A673 (cell line): ENCODE data around the gene RGS6. TPM values are rescaled to one million over a fixed set of nuclear protein-coding genes. Genes with fewer than 3 reads are reported as not detected.

Experiments
- BruUV-seq: library from RNA; stranded (reverse); fragments of 400-500 nt; replicated peaks from 2 replicates; lab custom pipeline; 2021; lab: Mats Ljungman, UMichigan
- CTCF ChIA-PET: fragments of 300-600 bp; sonication (Branson Sonifier 250); formaldehyde crosslinking; loops from one replicate; lab custom pipeline; 2022; ENCODE audit warnings: antibody characterized with exemption; lab: Charles Lee
- POLR2A ChIA-PET: fragments of 300-600 bp; sonication (Branson Sonifier 250); formaldehyde crosslinking; loops from one replicate; lab custom pipeline; 2022; ENCODE audit warnings: antibody characterized with exemption; ENCODE audit not compliant: low non-redundant PET; lab: Charles Lee
- DNase-seq: peaks from one replicate; pipeline ENCODE4 v3.0.0-alpha.2; 2015; ENCODE audit warnings: low spot score
- H3K27ac ChIP-seq: fragments of 200-600 bp; sonication (generic); 2 replicates; pipeline ENCODE4 v1.5.1; 2016; ENCODE audit warnings: mixed run types, low read depth, mild to moderate bottlenecking, mixed read lengths, antibody characterized with exemption, low read length; ENCODE audit not compliant: poor library complexity, severe bottlenecking
- H3K27me3 ChIP-seq: fragments of 200-600 bp; sonication (generic); replicated peaks from 2 replicates; pipeline ENCODE4 v1.6.1; 2017; ENCODE audit warnings: mixed run types, low read depth, mild to moderate bottlenecking, mixed read lengths, antibody characterized with exemption, low read length; ENCODE audit not compliant: insufficient read depth, poor library complexity
- H3K36me3 ChIP-seq: fragments of 200-600 bp; sonication (generic); 2 replicates; pipeline ENCODE4 v1.6.1; 2016; ENCODE audit warnings: mixed run types, mild to moderate bottlenecking, mixed read lengths, antibody characterized with exemption, low read length; ENCODE audit not compliant: insufficient read depth, poor library complexity, severe bottlenecking
- H3K4me1 ChIP-seq: fragments of 200-600 bp; sonication (generic); 2 replicates; pipeline ENCODE4 v1.6.1; 2017; ENCODE audit warnings: mixed run types, mild to moderate bottlenecking, mixed read lengths, antibody characterized with exemption, low read length; ENCODE audit not compliant: insufficient read depth, poor library complexity, severe bottlenecking
- H3K4me3 ChIP-seq: fragments of 200-600 bp; sonication (generic); 2 replicates; pipeline ENCODE4 v1.5.1; 2016; ENCODE audit warnings: low read depth, mixed run types, mild to moderate bottlenecking, mixed read lengths, low read length; ENCODE audit not compliant: poor library complexity, severe bottlenecking
- H3K9me3 ChIP-seq: fragments of 200-600 bp; sonication (generic); 2 replicates; pipeline ENCODE4 v1.6.1; 2016; ENCODE audit warnings: mixed run types, low read depth, mild to moderate bottlenecking, mixed read lengths, antibody characterized with exemption, low read length; ENCODE audit not compliant: poor library complexity, severe bottlenecking
- EZH2 ChIP-seq: fragments of 200-600 bp; sonication (generic); IDR thresholded peaks from 2 replicates; pipeline ENCODE4 v1.6.1; 2017; ENCODE audit warnings: borderline replicate concordance, low read depth, mild to moderate bottlenecking, mixed read lengths, antibody characterized with exemption, low read length; ENCODE audit not compliant: poor library complexity, severe bottlenecking
- intact Hi-C: fragments of 100-400 bp; cut with micrococcal nuclease; formaldehyde crosslinking; loops from one replicate; pipeline ENCODE4 v1.10.0; 2022; ENCODE audit not compliant: unreplicated experiment
- total RNA-seq: library from RNA; stranded (reverse); gene quantifications from 2 replicates; pipeline ENCODE4 v1.2.3, GENCODE V29; 2021
- TF ChIP-seq, protein P1 (sequence below): fragments of 300-800, 200-600 bp; sonication (generic); conservative IDR thresholded peaks from 2 replicates; pipeline ENCODE4 v1.5.1; 2017; ENCODE audit warnings: low read depth, mild to moderate bottlenecking, antibody characterized with exemption, low read length, moderate library complexity, mixed read lengths

Gene RGS6
- total RNA-seq, 1 experiment from 2014 or later, result not detected

GRCh38 chr14:72443991-72444441 is 511.8 kb downstream of the RGS6 start:
- no peaks in the 10 kb centered on the region for H3K36me3 ChIP-seq
- POLR2A ChIA-PET, result no interaction called here
- no peak overlapping the region for H3K4me3 ChIP-seq
- TF ChIP-seq, protein P1, sequence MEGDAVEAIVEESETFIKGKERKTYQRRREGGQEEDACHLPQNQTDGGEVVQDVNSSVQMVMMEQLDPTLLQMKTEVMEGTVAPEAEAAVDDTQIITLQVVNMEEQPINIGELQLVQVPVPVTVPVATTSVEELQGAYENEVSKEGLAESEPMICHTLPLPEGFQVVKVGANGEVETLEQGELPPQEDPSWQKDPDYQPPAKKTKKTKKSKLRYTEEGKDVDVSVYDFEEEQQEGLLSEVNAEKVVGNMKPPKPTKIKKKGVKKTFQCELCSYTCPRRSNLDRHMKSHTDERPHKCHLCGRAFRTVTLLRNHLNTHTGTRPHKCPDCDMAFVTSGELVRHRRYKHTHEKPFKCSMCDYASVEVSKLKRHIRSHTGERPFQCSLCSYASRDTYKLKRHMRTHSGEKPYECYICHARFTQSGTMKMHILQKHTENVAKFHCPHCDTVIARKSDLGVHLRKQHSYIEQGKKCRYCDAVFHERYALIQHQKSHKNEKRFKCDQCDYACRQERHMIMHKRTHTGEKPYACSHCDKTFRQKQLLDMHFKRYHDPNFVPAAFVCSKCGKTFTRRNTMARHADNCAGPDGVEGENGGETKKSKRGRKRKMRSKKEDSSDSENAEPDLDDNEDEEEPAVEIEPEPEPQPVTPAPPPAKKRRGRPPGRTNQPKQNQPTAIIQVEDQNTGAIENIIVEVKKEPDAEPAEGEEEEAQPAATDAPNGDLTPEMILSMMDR, result no peak
- TF ChIP-seq EZH2, result no peak
- intact Hi-C loops, result no loop called here
- CTCF ChIA-PET, result no interaction called here
- H3K27ac ChIP-seq, result no peak overlapping the region
- no peaks in the 10 kb centered on the region for H3K27me3 ChIP-seq
- peaks cover 4% of the 10 kb centered on the region for H3K4me1 ChIP-seq
- no peak for DNase-seq
- BruUV-seq, result no TSS peak
- no peaks in the 10 kb centered on the region for H3K9me3 ChIP-seq

DNA sequence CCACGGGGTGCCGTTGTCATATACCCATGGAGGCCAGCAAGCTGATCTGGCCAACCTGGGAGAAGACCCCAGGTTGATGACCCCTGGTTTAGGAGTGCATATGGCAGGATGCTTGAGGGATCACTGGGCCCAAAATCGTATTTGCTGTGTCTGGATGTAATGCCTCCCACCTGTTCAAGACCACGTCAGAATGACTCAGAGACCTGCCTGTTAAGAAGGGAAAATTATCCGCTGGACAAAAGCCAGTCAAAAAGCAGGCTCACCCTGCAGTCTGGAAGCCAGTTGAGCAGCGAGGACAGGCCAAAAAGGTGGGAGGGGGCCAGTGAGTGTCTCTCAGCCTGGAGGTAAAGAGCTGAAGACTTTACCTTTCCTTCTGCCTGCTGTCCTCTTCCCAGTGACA is 512.5 kb downstream of the RGS6 start:
- DNase-seq, result no peak
- no TSS peak for BruUV-seq
- TF ChIP-seq, protein P1, result no peak
- no peak for TF ChIP-seq EZH2

DNA sequence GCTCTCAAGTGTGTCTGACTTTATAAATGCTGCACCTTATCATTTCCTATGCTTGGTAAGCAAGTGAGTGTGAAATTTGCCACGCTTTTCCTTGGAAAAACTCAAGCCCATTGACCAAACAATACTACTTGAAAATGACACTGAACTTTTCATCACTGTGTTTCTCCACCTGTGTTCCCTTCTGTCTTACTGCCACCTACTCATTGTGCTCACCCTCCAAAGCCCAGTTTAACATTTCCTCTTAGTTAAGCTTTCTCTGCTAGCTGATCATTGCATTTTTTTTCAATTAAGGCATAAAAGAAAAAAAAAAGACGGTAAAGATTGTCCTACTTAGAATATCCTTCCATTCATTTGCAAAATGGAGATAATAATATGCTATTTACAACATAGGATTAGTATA is 516.0 kb downstream of the RGS6 start:
- H3K27me3 ChIP-seq, result no peaks in the 10 kb centered on the region
- no peak for DNase-seq
- H3K4me3 ChIP-seq, result no peak overlapping the region
- ChIA-PET POLR2A (no interaction called here), CTCF (no interaction called here)
- H3K4me1 ChIP-seq, result peaks cover 44% of the 10 kb centered on the region
- H3K36me3 ChIP-seq, result no peaks in the 10 kb centered on the region
- no peak overlapping the region for H3K27ac ChIP-seq
- intact Hi-C loops, result no loop called here
- no peaks in the 10 kb centered on the region for H3K9me3 ChIP-seq
- BruUV-seq, result no TSS peak
- no peak for TF ChIP-seq EZH2
- TF ChIP-seq, protein P1, result no peak

More for the DNA sequence above, 512.5 kb downstream of the RGS6 start:
- intact Hi-C loops, result no loop called here
- ChIA-PET CTCF (no interaction called here), POLR2A (no interaction called here)
- no peaks in the 10 kb centered on the region for H3K36me3 ChIP-seq
- H3K27ac ChIP-seq, result no peak overlapping the region
- no peak overlapping the region for H3K4me3 ChIP-seq
- H3K4me1 ChIP-seq, result peaks cover 11% of the 10 kb centered on the region
- no peaks in the 10 kb centered on the region for H3K9me3 ChIP-seq
- no peaks in the 10 kb centered on the region for H3K27me3 ChIP-seq
